GM19452 (cell line): ENCODE measurements around the gene TMEM150B.

Experiments
- ATAC-seq: cut with Tn5 transposase; IDR thresholded peaks from one replicate; pipeline ENCODE4 v1.9.1; 2021; ENCODE audit not compliant: unreplicated experiment

The TMEM150B gene

DNA sequence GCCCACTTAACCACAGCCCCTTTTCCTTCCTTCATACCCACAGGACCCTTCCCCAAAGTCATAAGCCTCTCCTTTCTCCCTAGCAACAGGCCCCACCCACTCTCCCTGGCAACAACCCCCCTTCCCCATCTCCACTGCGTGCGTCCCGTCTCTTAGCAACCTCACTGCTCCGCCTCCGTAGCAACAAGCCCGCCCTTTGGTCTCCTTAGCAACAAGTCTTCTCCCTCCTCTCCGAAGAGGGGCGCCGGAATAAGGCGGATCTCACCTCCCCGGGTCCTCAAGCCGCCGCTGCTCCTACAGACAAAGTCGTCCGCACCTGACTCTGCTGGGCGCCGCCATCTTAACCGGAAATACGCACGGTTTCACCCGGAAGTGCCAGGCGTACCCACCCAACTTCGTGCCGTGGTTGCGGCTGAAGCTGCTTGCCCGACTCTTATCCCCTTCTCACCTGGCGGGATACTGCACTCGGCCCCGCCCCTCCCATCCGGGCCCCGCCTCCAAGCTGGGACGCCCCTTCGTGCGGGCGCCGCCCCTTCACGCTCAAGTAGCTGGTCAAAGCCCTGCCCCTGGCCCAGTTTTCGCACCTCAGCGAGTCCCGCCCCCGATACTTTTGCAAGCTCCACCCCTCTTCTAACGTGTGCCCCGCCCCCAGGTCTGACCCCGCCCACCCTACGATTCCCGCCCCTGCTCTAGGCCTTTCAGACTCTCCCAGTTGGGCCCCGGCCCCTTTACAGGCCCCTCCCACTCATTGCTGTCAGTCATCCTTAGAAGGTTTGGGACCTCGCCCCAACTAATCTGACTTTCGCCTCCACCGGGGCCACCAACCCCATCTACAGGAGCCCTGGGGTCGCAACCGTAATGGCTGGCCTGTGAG is 45.1 kb downstream of the TMEM150B start, which contains the start of gene HSPBP1:
Gene HSPBP1, minus strand, starts transcription at position 341 of the 874 bp plus-strand sequence. CDS start 502 bp downstream, outside the sequence.
- no peak for ATAC-seq

DNA sequence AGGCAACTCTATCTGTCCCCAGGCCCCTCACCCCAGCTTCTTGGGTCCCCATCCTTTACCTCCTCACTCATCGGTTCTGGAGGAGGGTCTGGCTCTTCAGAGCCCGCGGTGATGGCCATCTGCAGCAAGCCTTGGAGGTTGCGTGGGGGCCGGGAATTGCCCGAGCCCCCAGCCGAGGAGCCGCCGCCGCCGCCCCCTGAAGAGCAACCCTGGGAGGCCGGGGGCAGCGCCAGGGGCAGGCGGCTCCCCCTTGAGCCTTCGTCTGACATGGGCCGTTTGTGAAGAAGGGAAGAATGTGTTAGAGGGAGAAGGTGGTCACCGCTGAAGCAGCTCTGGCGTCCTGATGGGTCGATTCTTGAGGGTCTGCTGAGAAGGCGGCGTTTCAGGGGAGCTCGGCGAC is 45.8 kb downstream of the TMEM150B start:
- ATAC-seq = no peak

GRCh38 chr19:55278391-55279135 is 46.6 kb downstream of the TMEM150B start:
- ATAC-seq = no peak

GRCh38 chr19:55277494-55277893 is 47.6 kb downstream of the TMEM150B start:
- ATAC-seq = no peak

GRCh38 chr19:55276720-55277430 is 48.3 kb downstream of the TMEM150B start:
- ATAC-seq = peak; percentile 13

- peak; percentile 56 for ATAC-seq
Measured at GRCh38 chr19:55275851-55276719, 49.1 kb downstream of the TMEM150B start.

DNA sequence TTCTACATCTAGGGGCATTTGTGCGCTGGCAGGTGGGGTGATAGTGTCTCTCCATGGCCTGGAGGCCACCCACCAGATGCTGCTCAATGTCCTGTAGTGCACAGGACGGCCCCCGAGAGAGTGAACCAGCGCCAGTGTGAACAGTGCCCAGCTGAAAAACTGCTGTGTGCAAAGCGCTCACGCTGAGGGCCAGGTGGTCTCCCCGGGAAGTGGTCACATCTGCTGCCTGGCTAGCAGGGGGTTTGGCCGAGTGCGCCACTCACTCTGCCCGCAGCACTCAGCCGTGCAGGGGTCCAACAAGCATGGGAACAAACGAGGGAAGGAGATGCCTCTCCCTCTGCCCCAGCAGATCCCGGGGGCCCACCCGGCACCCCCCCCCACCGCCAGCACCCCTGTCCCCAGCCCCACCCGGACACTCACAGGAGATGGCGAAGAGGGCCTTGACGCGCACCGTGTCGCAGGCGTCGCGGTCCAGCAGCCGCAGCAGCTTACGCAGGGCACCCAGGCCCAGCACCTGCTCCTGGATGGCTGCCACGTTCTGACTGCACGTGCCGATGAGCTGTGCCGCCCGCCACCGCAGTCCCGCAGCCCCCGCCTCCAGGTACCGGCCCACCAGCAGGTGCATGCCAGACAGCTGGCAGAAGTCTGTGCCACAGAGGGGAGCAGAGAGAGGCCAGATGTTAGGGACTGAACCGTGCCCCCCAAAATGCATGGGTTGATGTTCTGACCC is 51.0 kb downstream of the TMEM150B start:
- no peak for ATAC-seq

GRCh38 chr19:55272142-55272541 is 53.0 kb downstream of the TMEM150B start:
- ATAC-seq = no peak

- no peak for ATAC-seq
Measured at GRCh38 chr19:55270172-55270942, 54.8 kb downstream of the TMEM150B start.

DNA sequence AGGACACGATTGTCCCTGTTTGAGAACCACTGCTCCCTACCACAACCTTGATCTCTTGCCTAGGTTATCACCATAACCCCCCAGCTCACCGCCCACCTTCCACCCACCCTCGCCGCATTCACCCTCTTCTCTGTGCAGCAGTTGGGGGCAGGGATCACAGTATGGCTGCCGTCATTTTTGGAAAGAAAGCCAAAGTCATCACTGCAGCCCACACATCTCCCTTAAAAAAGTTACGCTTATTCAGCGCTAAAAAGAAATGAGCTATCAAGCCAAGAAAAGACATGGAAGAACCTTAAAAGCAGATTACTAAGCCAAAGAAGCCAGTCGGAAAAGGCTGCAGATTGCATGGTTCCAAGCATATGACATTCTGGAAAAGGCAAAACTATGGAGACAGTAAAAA is 55.8 kb downstream of the TMEM150B start:
- ATAC-seq = no peak

DNA sequence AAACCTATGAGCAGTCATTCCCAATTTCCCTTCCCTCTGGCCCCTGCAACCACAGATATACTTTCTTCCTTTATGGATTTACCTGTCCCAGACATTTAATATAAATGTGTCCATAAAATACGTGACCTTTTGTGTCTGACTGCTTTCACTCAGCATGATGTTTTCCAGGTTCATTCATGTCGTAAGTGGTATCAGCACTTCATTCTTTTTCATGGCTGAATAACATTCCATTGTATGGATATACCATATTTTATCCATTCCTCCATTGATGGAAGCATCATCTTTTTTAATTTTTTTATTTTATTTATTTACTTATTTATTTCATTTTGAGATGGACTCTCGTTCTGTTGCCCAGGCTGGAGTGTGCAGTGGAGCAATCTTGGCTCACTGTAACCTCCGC is 58.3 kb downstream of the TMEM150B start:
- no peak for ATAC-seq

- no peak for ATAC-seq
Measured at GRCh38 chr19:55266404-55266803, 58.7 kb downstream of the TMEM150B start.

- ATAC-seq = no peak
Measured at GRCh38 chr19:55265723-55266386, 59.3 kb downstream of the TMEM150B start.

DNA sequence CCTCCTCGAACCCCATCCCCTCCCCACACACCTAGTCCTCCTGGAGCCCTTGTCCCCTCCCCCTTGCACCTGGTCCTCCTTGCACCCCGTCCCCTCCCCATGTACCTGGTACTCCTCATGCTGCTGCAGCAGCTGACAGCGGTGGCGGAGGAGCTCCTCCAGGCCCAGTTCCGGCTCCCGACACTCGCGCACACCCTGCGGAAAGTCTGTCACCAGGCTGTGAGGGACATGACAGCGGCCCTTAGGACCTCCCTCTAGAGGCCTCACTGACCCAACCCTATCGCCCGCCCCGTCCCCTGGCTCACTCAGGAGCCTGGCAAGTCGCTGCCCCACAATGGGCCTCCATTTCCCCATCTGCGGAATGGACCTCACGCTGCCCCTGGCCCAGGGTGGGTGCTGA is 60.0 kb downstream of the TMEM150B start:
- ATAC-seq = no peak

DNA sequence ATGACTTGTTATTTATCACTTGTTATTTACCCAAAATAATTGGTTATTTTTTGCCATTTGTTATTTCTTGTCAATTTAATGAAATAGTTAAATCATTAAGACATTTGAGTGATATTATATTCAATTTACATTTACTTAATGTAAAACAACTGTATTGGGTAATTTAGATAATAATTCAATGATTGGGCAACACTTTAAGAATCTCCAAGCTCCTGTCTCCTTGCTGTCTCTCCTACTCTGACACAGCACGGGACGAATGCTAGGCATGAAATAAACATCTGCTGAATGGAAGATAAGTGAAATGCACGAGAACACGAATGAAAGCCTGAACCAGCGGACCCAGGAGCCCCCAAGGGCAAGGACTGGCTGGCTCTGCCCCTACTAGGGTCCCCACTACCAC is 60.6 kb downstream of the TMEM150B start:
- ATAC-seq = no peak
